Raji (cell line): ENCODE data around the gene SS18.

ENCODE experiments used
- POLR2A ChIP-seq: IDR thresholded peaks from 2 replicates; pipeline ENCODE4 v1.6.1; 2011; ENCODE audit warnings: low read depth, low read length, control low read depth; ENCODE audit not compliant: insufficient read depth

Gene SS18

GRCh38 chr18:26034850-26035497, 55.4 kb downstream of the SS18 start:
- no peak for TF ChIP-seq POLR2A

- no peak for TF ChIP-seq POLR2A
Measured at GRCh38 chr18:26022585-26022984, 67.8 kb downstream of the SS18 start.

- no peak for TF ChIP-seq POLR2A
Measured at GRCh38 chr18:26021061-26021754, 69.2 kb downstream of the SS18 start.

GRCh38 chr18:26017929-26018328, 72.5 kb downstream of the SS18 start:
- TF ChIP-seq POLR2A: no peak

GRCh38 chr18:26014462-26014861, 76.0 kb downstream of the SS18 start:
- TF ChIP-seq POLR2A: no peak

- no peak for TF ChIP-seq POLR2A
Measured at GRCh38 chr18:26008619-26009018, 81.8 kb downstream of the SS18 start.

- no peak for TF ChIP-seq POLR2A
Measured at GRCh38 chr18:26008096-26008495, 82.3 kb downstream of the SS18 start.

GRCh38 chr18:26005950-26006349, 84.5 kb downstream of the SS18 start:
- TF ChIP-seq POLR2A: no peak

- no peak for TF ChIP-seq POLR2A
Measured at GRCh38 chr18:26004832-26005231, 85.6 kb downstream of the SS18 start.

GRCh38 chr18:26003817-26004216, 86.6 kb downstream of the SS18 start:
- TF ChIP-seq POLR2A: no peak

GRCh38 chr18:26003356-26003755, 87.1 kb downstream of the SS18 start:
- TF ChIP-seq POLR2A: no peak

- no peak for TF ChIP-seq POLR2A
Measured at GRCh38 chr18:26002375-26002910, 88.0 kb downstream of the SS18 start.

- no peak for TF ChIP-seq POLR2A
Measured at GRCh38 chr18:25998461-25998860, 92.0 kb downstream of the SS18 start.

GRCh38 chr18:25992566-25992965, 97.8 kb downstream of the SS18 start:
- no peak for TF ChIP-seq POLR2A

- no peak for TF ChIP-seq POLR2A
Measured at GRCh38 chr18:25990473-25990872, 99.9 kb downstream of the SS18 start.

GRCh38 chr18:25985707-25986394, 104.6 kb downstream of the SS18 start:
- no peak for TF ChIP-seq POLR2A
